Bone marrow (tissue), 2 donors: ENCODE data around the gene ZFYVE21.

Experiments used
- DNase-seq, 2 donors: peaks; one replicate each; lab custom pipeline; 2025; lab: John Stamatoyannopoulos, UW

The ZFYVE21 gene

GRCh38 chr14:103725001-103725682 lies 9.5 kb downstream of the ZFYVE21 start:
- no peak for DNase-seq

GRCh38 chr14:103725739-103726395 lies 10.3 kb downstream of the ZFYVE21 start:
- no peak for DNase-seq

GRCh38 chr14:103726474-103726873 lies 10.9 kb downstream of the ZFYVE21 start:
- DNase-seq = no peak

- no peak for DNase-seq
Observed at GRCh38 chr14:103727313-103727980, 11.8 kb downstream of the ZFYVE21 start.

GRCh38 chr14:103728141-103728540 lies 12.5 kb downstream of the ZFYVE21 start:
- DNase-seq = no peak

GRCh38 chr14:103728721-103729120 lies 13.1 kb downstream of the ZFYVE21 start:
- DNase-seq = no peak

- no peak for DNase-seq
Observed at GRCh38 chr14:103729496-103730448, 14.2 kb downstream of the ZFYVE21 start.

GRCh38 chr14:103730490-103731035 lies 15.0 kb downstream of the ZFYVE21 start:
- no peak for DNase-seq

- DNase-seq = no peak
Observed at GRCh38 chr14:103731481-103731880, 15.9 kb downstream of the ZFYVE21 start.

- DNase-seq = no peak
Observed at GRCh38 chr14:103731916-103732867, 16.6 kb downstream of the ZFYVE21 start.

GRCh38 chr14:103732868-103733620 lies 17.4 kb downstream of the ZFYVE21 start:
- DNase-seq = no peak

GRCh38 chr14:103733651-103734050 lies 18.0 kb downstream of the ZFYVE21 start:
- no peak for DNase-seq

- no peak for DNase-seq
Observed at GRCh38 chr14:103734081-103734888, 18.7 kb downstream of the ZFYVE21 start.

GRCh38 chr14:103735022-103735421 lies 19.4 kb downstream of the ZFYVE21 start:
- DNase-seq = no peak

GRCh38 chr14:103735439-103735814 lies 19.8 kb downstream of the ZFYVE21 start:
- no peak for DNase-seq

- DNase-seq = no peak
Observed at GRCh38 chr14:103735815-103736545, 20.4 kb downstream of the ZFYVE21 start.

GRCh38 chr14:103736546-103737431 lies 21.2 kb downstream of the ZFYVE21 start:
- DNase-seq = no peak
